HEK293 (cell line): ENCODE results near the gene CC2D2A.

ENCODE experiments used
- CTCF ChIA-PET: fragments of 350-600 bp; formaldehyde crosslinking; extraction: SDS; loops from one replicate; lab custom pipeline; 2021; ENCODE audit warnings: antibody characterized with exemption; lab: Yijun Ruan, JAX
- POLR2A ChIA-PET: fragments of 300-600 bp; formaldehyde crosslinking; extraction: SDS; loops from one replicate; lab custom pipeline; 2020; ENCODE audit warnings: antibody characterized with exemption, inconsistent platforms; lab: Yijun Ruan, JAX
- H3K27ac ChIP-seq: fragments of 200-500 bp; sonication (Bioruptor generic); 2 replicates; pipeline ENCODE4 v1.5.1; 2014; ENCODE audit warnings: low read depth, low read length, control low read depth, inconsistent platforms; ENCODE audit errors: extremely low read depth
- H3K36me3 ChIP-seq, 2 experiments: fragments of 200-500 bp in 1 of 2; sonication (Bioruptor generic) in 1 of 2; 1 replicate in 1 of 2; 2 replicates in 1 of 2; pipeline ENCODE4 v1.5.1; 2014 to 2017; ENCODE audit warnings: inconsistent platforms in 2 of 2, low read length in 2 of 2; ENCODE audit not compliant: control insufficient read depth in 2 of 2, insufficient read depth in 1 of 2
- H3K4me1 ChIP-seq: fragments of 200-500 bp; sonication (Bioruptor generic); 2 replicates; pipeline ENCODE4 v1.5.1; 2014; ENCODE audit warnings: mild to moderate bottlenecking, low read length, inconsistent platforms; ENCODE audit not compliant: control insufficient read depth, insufficient read depth
- H3K4me3 ChIP-seq: 2 replicates; pipeline ENCODE4 v1.5.1; 2011; ENCODE audit warnings: low read depth, mild to moderate bottlenecking, control low read depth, low read length, moderate library complexity
- H3K9me3 ChIP-seq: fragments of 200-500 bp; sonication (Bioruptor generic); 2 replicates; pipeline ENCODE4 v1.5.1; 2014; ENCODE audit warnings: low read depth, low read length, inconsistent platforms; ENCODE audit not compliant: control insufficient read depth, insufficient read depth
- IKZF3 ChIP-seq: fragments of 450-650 bp; IDR thresholded peaks from 2 replicates; pipeline ENCODE4 v1.5.0; 2018; ENCODE audit warnings: missing biosample characterization, mild to moderate bottlenecking, missing genetic modification characterization, moderate library complexity
- ZEB2 ChIP-seq: fragments of 450-650 bp; formaldehyde crosslinking; IDR thresholded peaks from 2 replicates; pipeline ENCODE4 v1.5.1; 2016; ENCODE audit warnings: missing biosample characterization, missing genetic modification characterization
- ZNF214 ChIP-seq: fragments of 450-650 bp; formaldehyde crosslinking; IDR thresholded peaks from 2 replicates; pipeline ENCODE4 v1.5.1; 2017; ENCODE audit warnings: missing biosample characterization, mild to moderate bottlenecking, missing genetic modification characterization, borderline replicate concordance
- ZNF221 ChIP-seq: fragments of 450-650 bp; formaldehyde crosslinking; IDR thresholded peaks from 2 replicates; pipeline ENCODE4 v1.5.1; 2017; ENCODE audit warnings: missing biosample characterization, missing genetic modification characterization, borderline replicate concordance
- ZNF514 ChIP-seq: fragments of 450-650 bp; formaldehyde crosslinking; IDR thresholded peaks from 2 replicates; pipeline ENCODE4 v1.5.1; 2016; ENCODE audit warnings: missing biosample characterization, missing genetic modification characterization
- ZNF529 ChIP-seq: fragments of 450-650 bp; formaldehyde crosslinking; IDR thresholded peaks from 2 replicates; pipeline ENCODE4 v1.5.1; 2017; ENCODE audit warnings: missing genetic modification characterization, missing biosample characterization; ENCODE audit not compliant: insufficient replicate concordance
- ZNF558 ChIP-seq: fragments of 450-650 bp; formaldehyde crosslinking; IDR thresholded peaks from 2 replicates; pipeline ENCODE4 v1.5.1; 2016; ENCODE audit warnings: missing biosample characterization, missing genetic modification characterization
- ZNF654 ChIP-seq: fragments of 450-650 bp; formaldehyde crosslinking; IDR thresholded peaks from 2 replicates; pipeline ENCODE4 v1.5.1; 2016; ENCODE audit warnings: low read depth, missing biosample characterization, missing genetic modification characterization
- ZNF837 ChIP-seq: fragments of 450-650 bp; formaldehyde crosslinking; IDR thresholded peaks from 2 replicates; pipeline ENCODE4 v1.5.1; 2016; ENCODE audit warnings: missing biosample characterization, missing genetic modification characterization
- ZNF843 ChIP-seq: fragments of 450-650 bp; formaldehyde crosslinking; IDR thresholded peaks from 2 replicates; pipeline ENCODE4 v1.5.1; 2016; ENCODE audit warnings: missing biosample characterization, missing genetic modification characterization
- TF ChIP-seq, protein P1 (sequence below): fragments of 450-650 bp; formaldehyde crosslinking; IDR thresholded peaks from 2 replicates; pipeline ENCODE4 v1.5.1; 2016; ENCODE audit warnings: missing biosample characterization, missing genetic modification characterization
- TF ChIP-seq, protein P2 (sequence below): fragments of 450-650 bp; formaldehyde crosslinking; IDR thresholded peaks from 2 replicates; pipeline ENCODE4 v1.5.1; 2016; ENCODE audit warnings: missing biosample characterization, missing genetic modification characterization, low read depth
- TF ChIP-seq, protein P3 (sequence below): fragments of 450-650 bp; formaldehyde crosslinking; IDR thresholded peaks from 2 replicates; pipeline ENCODE4 v1.5.1; 2017; ENCODE audit warnings: missing biosample characterization, missing genetic modification characterization
- TF ChIP-seq, protein P4 (sequence below): sonication (generic); formaldehyde crosslinking; IDR thresholded peaks from 2 replicates; pipeline ENCODE4 v1.8.1; 2022; ENCODE audit warnings: mild to moderate bottlenecking, moderate library complexity, missing genetic modification reagents
- TF ChIP-seq, protein P5 (sequence below): fragments of 450-650 bp; formaldehyde crosslinking; IDR thresholded peaks from 2 replicates; pipeline ENCODE4; 2016; ENCODE audit warnings: missing biosample characterization, missing genetic modification characterization
- TF ChIP-seq, protein P6 (sequence below): fragments of 450-650 bp; formaldehyde crosslinking; IDR thresholded peaks from 2 replicates; pipeline ENCODE4 v1.5.1; 2017; ENCODE audit warnings: missing biosample characterization, missing genetic modification characterization
- TF ChIP-seq, protein P7 (sequence below): fragments of 450-650 bp; formaldehyde crosslinking; IDR thresholded peaks from 2 replicates; pipeline ENCODE4 v1.5.1; 2016; ENCODE audit warnings: missing biosample characterization, missing genetic modification characterization

Gene CC2D2A

DNA sequence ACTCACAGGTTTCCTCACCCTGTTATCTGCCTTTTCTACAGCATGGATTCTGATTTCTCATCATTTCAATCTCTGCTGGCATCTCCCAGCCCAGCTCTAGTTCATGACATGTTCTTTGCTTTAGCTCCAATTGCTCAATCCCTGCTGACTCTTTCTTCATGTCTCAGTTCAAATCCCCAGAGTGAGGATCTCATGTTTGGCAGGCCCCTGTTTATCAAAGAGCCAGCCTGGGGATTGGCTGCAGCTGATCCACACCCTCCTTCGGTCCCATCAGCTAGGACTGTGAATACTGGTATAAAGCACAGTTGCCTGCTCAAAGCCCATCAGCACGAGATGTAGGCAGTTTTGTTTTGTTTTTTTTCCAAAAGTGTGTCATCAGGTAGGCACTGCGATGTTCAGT is 14.4 kb upstream of the CC2D2A start:
- TF ChIP-seq, protein P1, sequence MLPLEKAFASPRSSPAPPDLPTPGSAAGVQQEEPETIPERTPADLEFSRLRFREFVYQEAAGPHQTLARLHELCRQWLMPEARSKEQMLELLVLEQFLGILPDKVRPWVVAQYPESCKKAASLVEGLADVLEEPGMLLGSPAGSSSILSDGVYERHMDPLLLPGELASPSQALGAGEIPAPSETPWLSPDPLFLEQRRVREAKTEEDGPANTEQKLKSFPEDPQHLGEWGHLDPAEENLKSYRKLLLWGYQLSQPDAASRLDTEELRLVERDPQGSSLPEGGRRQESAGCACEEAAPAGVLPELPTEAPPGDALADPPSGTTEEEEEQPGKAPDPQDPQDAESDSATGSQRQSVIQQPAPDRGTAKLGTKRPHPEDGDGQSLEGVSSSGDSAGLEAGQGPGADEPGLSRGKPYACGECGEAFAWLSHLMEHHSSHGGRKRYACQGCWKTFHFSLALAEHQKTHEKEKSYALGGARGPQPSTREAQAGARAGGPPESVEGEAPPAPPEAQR, result no peak
- TF ChIP-seq, protein P2, sequence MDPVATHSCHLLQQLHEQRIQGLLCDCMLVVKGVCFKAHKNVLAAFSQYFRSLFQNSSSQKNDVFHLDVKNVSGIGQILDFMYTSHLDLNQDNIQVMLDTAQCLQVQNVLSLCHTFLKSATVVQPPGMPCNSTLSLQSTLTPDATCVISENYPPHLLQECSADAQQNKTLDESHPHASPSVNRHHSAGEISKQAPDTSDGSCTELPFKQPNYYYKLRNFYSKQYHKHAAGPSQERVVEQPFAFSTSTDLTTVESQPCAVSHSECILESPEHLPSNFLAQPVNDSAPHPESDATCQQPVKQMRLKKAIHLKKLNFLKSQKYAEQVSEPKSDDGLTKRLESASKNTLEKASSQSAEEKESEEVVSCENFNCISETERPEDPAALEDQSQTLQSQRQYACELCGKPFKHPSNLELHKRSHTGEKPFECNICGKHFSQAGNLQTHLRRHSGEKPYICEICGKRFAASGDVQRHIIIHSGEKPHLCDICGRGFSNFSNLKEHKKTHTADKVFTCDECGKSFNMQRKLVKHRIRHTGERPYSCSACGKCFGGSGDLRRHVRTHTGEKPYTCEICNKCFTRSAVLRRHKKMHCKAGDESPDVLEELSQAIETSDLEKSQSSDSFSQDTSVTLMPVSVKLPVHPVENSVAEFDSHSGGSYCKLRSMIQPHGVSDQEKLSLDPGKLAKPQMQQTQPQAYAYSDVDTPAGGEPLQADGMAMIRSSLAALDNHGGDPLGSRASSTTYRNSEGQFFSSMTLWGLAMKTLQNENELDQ, result no peak
- TF ChIP-seq ZNF214 (tag by site-specific recombination) (no peak), ZNF558 (no peak), ZEB2 (tag by site-specific recombination) (no peak)
- TF ChIP-seq, protein P3, sequence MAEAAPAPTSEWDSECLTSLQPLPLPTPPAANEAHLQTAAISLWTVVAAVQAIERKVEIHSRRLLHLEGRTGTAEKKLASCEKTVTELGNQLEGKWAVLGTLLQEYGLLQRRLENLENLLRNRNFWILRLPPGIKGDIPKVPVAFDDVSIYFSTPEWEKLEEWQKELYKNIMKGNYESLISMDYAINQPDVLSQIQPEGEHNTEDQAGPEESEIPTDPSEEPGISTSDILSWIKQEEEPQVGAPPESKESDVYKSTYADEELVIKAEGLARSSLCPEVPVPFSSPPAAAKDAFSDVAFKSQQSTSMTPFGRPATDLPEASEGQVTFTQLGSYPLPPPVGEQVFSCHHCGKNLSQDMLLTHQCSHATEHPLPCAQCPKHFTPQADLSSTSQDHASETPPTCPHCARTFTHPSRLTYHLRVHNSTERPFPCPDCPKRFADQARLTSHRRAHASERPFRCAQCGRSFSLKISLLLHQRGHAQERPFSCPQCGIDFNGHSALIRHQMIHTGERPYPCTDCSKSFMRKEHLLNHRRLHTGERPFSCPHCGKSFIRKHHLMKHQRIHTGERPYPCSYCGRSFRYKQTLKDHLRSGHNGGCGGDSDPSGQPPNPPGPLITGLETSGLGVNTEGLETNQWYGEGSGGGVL (tag by site-specific recombination), result no peak
- TF ChIP-seq, protein P4, sequence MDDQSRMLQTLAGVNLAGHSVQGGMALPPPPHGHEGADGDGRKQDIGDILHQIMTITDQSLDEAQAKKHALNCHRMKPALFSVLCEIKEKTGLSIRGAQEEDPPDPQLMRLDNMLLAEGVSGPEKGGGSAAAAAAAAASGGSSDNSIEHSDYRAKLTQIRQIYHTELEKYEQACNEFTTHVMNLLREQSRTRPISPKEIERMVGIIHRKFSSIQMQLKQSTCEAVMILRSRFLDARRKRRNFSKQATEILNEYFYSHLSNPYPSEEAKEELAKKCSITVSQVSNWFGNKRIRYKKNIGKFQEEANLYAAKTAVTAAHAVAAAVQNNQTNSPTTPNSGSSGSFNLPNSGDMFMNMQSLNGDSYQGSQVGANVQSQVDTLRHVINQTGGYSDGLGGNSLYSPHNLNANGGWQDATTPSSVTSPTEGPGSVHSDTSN (CRISPR knock-in tag), result no peak
- Histone ChIP-seq H3K4me3 (no peak overlapping the region), H3K9me3 (no peaks in the 10 kb centered on the region), H3K4me1 (no peaks in the 10 kb centered on the region), H3K27ac (no peak overlapping the region), H3K36me3 (no peaks in the 10 kb centered on the region)
- ChIA-PET CTCF (interaction anchor here (0.6 to 1.3 kb wide), 2 partner anchors 8 to 140 kb away, joined by 3 to 5 read pairs; no protein-coding TSS in a partner anchor), POLR2A (no interaction called here)

DNA sequence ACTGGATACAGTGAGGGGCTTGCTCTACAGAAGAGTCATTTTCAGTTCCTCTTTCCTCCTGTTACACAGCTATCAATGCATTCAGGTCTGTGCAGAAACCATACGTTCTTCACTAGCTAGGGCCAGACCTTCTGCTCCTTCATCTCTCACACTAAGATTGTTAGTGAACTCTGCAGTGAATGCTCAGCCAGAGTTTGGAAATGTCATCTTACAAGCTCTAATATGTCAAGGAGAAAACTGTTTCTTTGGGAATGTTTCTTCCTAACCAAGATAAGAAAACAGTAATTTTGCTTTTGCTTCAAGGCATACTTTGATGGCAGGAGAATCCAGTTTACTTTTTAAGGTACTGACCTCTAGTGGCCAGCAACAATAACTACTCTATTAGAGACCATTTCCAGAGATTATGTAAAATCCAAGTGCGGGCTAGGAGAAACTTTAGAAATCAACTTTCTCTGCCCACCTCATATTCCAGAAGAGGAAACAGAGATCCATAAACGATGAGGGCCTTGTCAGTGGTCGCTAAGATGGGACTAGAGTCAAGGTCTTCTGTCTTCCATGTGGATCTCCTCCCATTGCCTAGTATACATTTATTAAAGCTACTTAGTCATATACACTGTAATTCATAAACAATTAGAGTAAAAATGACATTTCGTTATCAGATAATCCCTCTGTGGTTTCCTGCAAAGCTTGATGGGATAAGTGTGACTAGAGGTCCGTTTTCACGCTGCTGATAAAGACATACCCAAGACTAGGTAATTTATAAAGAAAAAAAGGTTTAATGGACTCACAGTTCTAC is 12.1 kb upstream of the CC2D2A start:
- TF ChIP-seq ZNF529 (no peak), ZNF654 (peak; percentile 62)
- H3K36me3 ChIP-seq, result no peaks in the 10 kb centered on the region
- no peak overlapping the region for H3K4me3 ChIP-seq
- CTCF ChIA-PET, result interaction anchor here (0.5 to 4.3 kb wide), 20 partner anchors 10 to 1525 kb away, joined by 3 to 27 read pairs (median 4); partner anchors contain the start of gene CC2D2A
- POLR2A ChIA-PET, result no interaction called here
- no peaks in the 10 kb centered on the region for H3K4me1 ChIP-seq
- H3K9me3 ChIP-seq, result no peaks in the 10 kb centered on the region
- H3K27ac ChIP-seq, result no peak overlapping the region

- H3K4me3 ChIP-seq, result no peak overlapping the region
- H3K36me3 ChIP-seq, result no peaks in the 10 kb centered on the region
- TF ChIP-seq, protein P5, sequence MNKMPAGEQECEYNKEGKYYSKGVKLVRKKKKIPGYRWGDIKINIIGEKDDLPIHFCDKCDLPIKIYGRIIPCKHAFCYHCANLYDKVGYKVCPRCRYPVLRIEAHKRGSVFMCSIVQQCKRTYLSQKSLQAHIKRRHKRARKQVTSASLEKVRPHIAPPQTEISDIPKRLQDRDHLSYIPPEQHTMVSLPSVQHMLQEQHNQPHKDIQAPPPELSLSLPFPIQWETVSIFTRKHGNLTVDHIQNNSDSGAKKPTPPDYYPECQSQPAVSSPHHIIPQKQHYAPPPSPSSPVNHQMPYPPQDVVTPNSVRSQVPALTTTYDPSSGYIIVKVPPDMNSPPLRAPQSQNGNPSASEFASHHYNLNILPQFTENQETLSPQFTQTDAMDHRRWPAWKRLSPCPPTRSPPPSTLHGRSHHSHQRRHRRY, result no peak
- TF ChIP-seq, protein P6, sequence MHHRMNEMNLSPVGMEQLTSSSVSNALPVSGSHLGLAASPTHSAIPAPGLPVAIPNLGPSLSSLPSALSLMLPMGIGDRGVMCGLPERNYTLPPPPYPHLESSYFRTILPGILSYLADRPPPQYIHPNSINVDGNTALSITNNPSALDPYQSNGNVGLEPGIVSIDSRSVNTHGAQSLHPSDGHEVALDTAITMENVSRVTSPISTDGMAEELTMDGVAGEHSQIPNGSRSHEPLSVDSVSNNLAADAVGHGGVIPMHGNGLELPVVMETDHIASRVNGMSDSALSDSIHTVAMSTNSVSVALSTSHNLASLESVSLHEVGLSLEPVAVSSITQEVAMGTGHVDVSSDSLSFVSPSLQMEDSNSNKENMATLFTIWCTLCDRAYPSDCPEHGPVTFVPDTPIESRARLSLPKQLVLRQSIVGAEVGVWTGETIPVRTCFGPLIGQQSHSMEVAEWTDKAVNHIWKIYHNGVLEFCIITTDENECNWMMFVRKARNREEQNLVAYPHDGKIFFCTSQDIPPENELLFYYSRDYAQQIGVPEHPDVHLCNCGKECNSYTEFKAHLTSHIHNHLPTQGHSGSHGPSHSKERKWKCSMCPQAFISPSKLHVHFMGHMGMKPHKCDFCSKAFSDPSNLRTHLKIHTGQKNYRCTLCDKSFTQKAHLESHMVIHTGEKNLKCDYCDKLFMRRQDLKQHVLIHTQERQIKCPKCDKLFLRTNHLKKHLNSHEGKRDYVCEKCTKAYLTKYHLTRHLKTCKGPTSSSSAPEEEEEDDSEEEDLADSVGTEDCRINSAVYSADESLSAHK (tag by site-specific recombination), result no peak
- no peak for TF ChIP-seq ZNF843 (tag by site-specific recombination)
- TF ChIP-seq, protein P7, sequence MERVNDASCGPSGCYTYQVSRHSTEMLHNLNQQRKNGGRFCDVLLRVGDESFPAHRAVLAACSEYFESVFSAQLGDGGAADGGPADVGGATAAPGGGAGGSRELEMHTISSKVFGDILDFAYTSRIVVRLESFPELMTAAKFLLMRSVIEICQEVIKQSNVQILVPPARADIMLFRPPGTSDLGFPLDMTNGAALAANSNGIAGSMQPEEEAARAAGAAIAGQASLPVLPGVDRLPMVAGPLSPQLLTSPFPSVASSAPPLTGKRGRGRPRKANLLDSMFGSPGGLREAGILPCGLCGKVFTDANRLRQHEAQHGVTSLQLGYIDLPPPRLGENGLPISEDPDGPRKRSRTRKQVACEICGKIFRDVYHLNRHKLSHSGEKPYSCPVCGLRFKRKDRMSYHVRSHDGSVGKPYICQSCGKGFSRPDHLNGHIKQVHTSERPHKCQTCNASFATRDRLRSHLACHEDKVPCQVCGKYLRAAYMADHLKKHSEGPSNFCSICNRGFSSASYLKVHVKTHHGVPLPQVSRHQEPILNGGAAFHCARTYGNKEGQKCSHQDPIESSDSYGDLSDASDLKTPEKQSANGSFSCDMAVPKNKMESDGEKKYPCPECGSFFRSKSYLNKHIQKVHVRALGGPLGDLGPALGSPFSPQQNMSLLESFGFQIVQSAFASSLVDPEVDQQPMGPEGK (tag by site-specific recombination), result no peak
- TF ChIP-seq ZNF514 (tag by site-specific recombination), result no peak
- no peak for TF ChIP-seq ZNF837
- no peak for TF ChIP-seq ZNF221 (tag by site-specific recombination)
- TF ChIP-seq IKZF3 (tag by site-specific recombination), result no peak
- no peak for TF ChIP-seq ZEB2 (tag by site-specific recombination)
- TF ChIP-seq, all 188 proteins: peak for 0
- CTCF ChIA-PET, result interaction anchor here (2.6 to 4.3 kb wide), 3 partner anchors 12 to 227 kb away, joined by 11 to 27 read pairs (median 22); partner anchors contain the start of gene CC2D2A
- no peak overlapping the region for H3K27ac ChIP-seq
- POLR2A ChIA-PET, result no interaction called here
- H3K4me1 ChIP-seq, result no peaks in the 10 kb centered on the region
- no peaks in the 10 kb centered on the region for H3K9me3 ChIP-seq
Observed at GRCh38 chr4:15458616-15459015, 11.1 kb upstream of the CC2D2A start.
